HUES48 (cell line): Measurements from ENCODE around the gene RTTN.

Experiments
- H3K27ac ChIP-seq: one replicate; pipeline ENCODE4 v1.7.0; 2013; ENCODE audit warnings: low read depth, low read length, inconsistent platforms
- H3K27me3 ChIP-seq: 2 replicates; pipeline ENCODE4 v1.6.1; 2013; ENCODE audit warnings: mild to moderate bottlenecking, low read length; ENCODE audit not compliant: control insufficient read depth, insufficient read depth
- H3K36me3 ChIP-seq: 2 replicates; pipeline ENCODE4 v1.6.1; 2013; ENCODE audit warnings: low read length; ENCODE audit not compliant: control insufficient read depth, insufficient read depth
- H3K4me1 ChIP-seq: 2 replicates; pipeline ENCODE4 v1.6.1; 2013; ENCODE audit warnings: mild to moderate bottlenecking, low read length; ENCODE audit not compliant: control insufficient read depth, insufficient read depth
- H3K4me3 ChIP-seq: 2 replicates; pipeline ENCODE4 v1.5.1; 2013; ENCODE audit warnings: mild to moderate bottlenecking, low read depth, low read length
- H3K9ac ChIP-seq: 2 replicates; pipeline ENCODE4 v1.6.1; 2013; ENCODE audit warnings: mild to moderate bottlenecking, low read depth, low read length, moderate library complexity
- H3K9me3 ChIP-seq: 2 replicates; pipeline ENCODE4 v1.6.1; 2013; ENCODE audit warnings: low read length; ENCODE audit not compliant: control insufficient read depth, insufficient read depth

The RTTN gene

DNA sequence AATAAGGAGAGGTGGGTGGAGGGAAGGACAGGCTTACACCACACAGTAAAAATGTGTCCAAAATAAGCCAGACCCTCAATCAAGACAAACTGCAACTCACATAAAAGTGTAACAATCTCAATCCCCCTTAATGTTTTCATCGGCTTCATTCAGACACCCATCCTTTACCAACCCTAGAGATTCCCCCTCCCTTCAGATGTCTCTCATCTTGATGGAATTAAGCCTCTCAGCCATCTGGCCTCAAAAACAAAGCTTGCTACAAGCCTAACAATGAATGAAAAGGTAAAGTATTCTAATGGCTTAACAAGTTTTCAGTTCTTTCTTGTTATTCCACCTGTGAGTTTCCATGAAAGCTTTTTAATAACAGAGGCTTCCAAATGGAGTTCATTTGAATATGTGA, 5.2 kb downstream of the RTTN start:
- Histone ChIP-seq H3K27ac (no peak overlapping the region), H3K4me1 (peaks cover 8% of the 10 kb centered on the region; the same call in 1 of the 2 replicates), H3K9me3 (no peaks in the 10 kb centered on the region), H3K27me3 (no peaks in the 10 kb centered on the region), H3K4me3 (no peak overlapping the region), H3K36me3 (peaks cover 71% of the 10 kb centered on the region), H3K9ac (no peak overlapping the region)

- Histone ChIP-seq H3K9ac (no peak overlapping the region), H3K27ac (no peak overlapping the region), H3K4me1 (peaks cover 5% of the 10 kb centered on the region; the same call in 1 of the 2 replicates), H3K4me3 (no peak overlapping the region), H3K9me3 (no peaks in the 10 kb centered on the region), H3K27me3 (no peaks in the 10 kb centered on the region), H3K36me3 (peaks cover 79% of the 10 kb centered on the region)
Measured at GRCh38 chr18:70197844-70198243, 7.6 kb downstream of the RTTN start.

DNA sequence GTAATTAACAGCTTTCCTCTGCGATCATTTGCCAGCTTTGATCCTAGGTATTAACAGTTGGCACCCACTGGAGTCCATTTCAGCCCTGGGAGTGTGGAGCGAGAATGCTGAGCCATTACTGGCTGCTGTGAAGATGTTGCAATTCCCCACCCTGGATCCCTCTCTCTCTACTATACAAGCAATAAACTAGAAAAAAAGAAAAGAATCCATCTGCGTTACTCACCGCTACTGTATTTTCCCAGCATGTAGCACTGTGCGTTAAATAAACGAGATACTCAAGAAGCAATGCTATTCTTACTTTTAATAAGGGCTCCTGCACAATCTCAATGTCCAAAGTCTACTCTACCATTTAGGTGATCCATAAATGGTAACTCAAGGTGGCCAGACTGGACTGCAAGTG, 8.5 kb downstream of the RTTN start:
- Histone ChIP-seq H3K9ac (no peak overlapping the region), H3K36me3 (peaks cover 81% of the 10 kb centered on the region), H3K4me1 (peaks cover 5% of the 10 kb centered on the region; the same call in 1 of the 2 replicates), H3K9me3 (no peaks in the 10 kb centered on the region), H3K27me3 (no peaks in the 10 kb centered on the region), H3K27ac (no peak overlapping the region), H3K4me3 (no peak overlapping the region)

DNA sequence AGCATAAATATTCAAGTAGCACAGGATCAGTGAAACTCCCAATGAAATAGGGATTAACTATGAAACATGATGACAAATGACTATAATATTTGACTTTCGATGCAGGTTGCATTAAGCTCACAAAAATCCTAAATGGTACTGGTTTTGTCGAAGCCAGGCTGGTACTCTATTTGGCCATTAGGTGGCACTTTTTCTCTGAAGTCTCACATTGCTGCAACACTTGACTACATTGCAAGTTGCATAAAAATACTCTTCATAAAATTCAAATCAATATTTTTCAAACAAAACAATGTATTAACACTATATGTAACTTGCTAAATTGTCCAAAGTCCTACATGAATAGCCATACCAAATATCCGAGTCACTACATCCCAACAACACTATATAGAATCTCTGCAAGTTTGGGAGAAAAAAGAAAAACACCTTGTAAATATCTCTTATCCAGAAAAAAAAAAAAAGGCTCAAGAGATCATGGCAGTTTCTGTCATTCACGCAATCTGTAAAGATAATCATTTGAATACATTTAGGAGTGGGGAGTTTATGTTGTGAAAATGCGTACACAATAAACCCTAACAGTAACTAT, 9.5 kb downstream of the RTTN start:
- H3K27me3 ChIP-seq: no peaks in the 10 kb centered on the region
- no peak overlapping the region for H3K27ac ChIP-seq
- no peak overlapping the region for H3K9ac ChIP-seq
- peaks cover 86% of the 10 kb centered on the region for H3K36me3 ChIP-seq
- no peaks in the 10 kb centered on the region for H3K9me3 ChIP-seq
- H3K4me1 ChIP-seq: peaks cover 5% of the 10 kb centered on the region; the same call in 1 of the 2 replicates
- no peak overlapping the region for H3K4me3 ChIP-seq

GRCh38 chr18:70195014-70195614, 10.4 kb downstream of the RTTN start:
- Histone ChIP-seq H3K9ac (no peak overlapping the region), H3K4me1 (peaks cover 3% of the 10 kb centered on the region; the same call in 1 of the 2 replicates), H3K27ac (no peak overlapping the region), H3K4me3 (no peak overlapping the region), H3K9me3 (no peaks in the 10 kb centered on the region), H3K27me3 (no peaks in the 10 kb centered on the region), H3K36me3 (peaks cover 83% of the 10 kb centered on the region)

DNA sequence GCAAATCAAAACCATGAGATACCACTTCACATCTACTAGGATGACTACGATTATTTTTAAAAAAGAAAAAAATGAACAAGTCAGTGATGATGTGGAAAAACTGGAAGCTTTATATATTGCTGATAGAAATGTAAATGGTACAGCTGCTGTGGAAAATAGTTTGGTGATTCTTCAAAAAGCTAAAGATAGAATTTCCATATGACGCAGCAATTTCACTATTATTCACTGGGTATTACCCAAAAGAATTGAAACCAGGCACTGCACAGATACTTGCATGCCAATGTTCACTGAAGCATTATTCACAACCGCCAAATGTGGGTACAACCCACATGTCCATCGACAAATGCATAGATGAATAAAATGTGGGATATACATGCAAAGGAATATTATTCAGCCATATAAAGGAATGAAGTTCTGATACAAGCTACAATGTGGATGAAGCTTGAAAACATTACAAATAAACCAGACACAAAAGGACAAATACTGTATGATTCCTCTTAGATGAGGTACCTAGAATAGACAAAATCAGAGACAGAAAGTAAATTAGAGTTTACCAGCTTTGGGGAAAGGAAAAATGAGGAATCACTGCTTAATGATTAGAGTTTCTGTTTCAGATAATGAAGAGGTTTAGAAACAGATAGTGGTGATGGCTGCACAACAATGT, 11.1 kb downstream of the RTTN start:
- Histone ChIP-seq H3K4me3 (no peak overlapping the region), H3K27ac (no peak overlapping the region), H3K36me3 (peaks cover 83% of the 10 kb centered on the region), H3K9ac (no peak overlapping the region), H3K9me3 (no peaks in the 10 kb centered on the region), H3K27me3 (no peaks in the 10 kb centered on the region), H3K4me1 (no peaks in the 10 kb centered on the region)

DNA sequence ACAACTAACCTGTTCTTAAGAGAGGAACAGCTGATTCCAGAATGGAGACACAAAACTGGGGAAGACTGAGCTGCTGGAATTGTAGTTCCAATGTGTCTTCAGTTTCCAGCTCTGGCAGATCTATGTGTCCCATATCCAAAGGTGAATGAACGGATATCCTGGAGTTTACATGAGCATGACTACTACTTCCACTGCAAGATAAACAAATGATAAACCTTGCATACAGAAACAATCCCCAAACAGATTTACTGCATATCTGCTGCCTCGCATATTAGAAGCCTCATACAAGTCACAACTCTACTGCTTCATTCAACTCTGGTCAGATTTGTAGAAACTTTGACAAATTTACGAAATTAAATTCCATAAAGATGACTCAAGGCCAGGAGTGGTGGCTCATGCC, 15.0 kb downstream of the RTTN start:
- H3K9ac ChIP-seq: no peak overlapping the region
- H3K36me3 ChIP-seq: peaks cover 69% of the 10 kb centered on the region
- no peaks in the 10 kb centered on the region for H3K9me3 ChIP-seq
- H3K27ac ChIP-seq: no peak overlapping the region
- no peaks in the 10 kb centered on the region for H3K27me3 ChIP-seq
- no peaks in the 10 kb centered on the region for H3K4me1 ChIP-seq
- no peak overlapping the region for H3K4me3 ChIP-seq

DNA sequence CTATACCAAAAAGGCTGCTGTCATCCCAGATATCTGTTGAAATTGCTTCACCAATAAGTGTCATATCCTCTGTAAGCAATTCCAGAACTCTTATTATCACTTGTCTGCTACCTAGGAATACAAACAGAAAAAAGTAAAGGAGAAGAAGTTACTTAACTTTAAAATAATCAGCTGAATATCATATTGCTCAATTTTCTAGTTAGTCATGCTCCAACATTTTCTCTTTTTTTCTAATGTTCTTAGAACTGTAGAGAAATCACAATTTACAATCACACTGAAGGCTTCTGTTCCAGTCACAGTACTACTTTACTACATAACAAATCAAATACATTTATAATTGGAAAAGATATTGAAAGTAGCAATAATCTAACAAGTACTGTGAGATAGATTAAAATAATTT, 17.4 kb downstream of the RTTN start:
- peaks cover 60% of the 10 kb centered on the region for H3K36me3 ChIP-seq
- H3K27me3 ChIP-seq: no peaks in the 10 kb centered on the region
- H3K9ac ChIP-seq: no peak overlapping the region
- no peaks in the 10 kb centered on the region for H3K4me1 ChIP-seq
- H3K9me3 ChIP-seq: no peaks in the 10 kb centered on the region
- H3K27ac ChIP-seq: no peak overlapping the region
- no peak overlapping the region for H3K4me3 ChIP-seq

- Histone ChIP-seq H3K36me3 (peaks cover 37% of the 10 kb centered on the region), H3K27me3 (no peaks in the 10 kb centered on the region), H3K27ac (no peak overlapping the region), H3K4me3 (no peak overlapping the region), H3K4me1 (no peaks in the 10 kb centered on the region), H3K9ac (no peak overlapping the region), H3K9me3 (no peaks in the 10 kb centered on the region)
Measured at GRCh38 chr18:70183441-70183840, 22.0 kb downstream of the RTTN start.

DNA sequence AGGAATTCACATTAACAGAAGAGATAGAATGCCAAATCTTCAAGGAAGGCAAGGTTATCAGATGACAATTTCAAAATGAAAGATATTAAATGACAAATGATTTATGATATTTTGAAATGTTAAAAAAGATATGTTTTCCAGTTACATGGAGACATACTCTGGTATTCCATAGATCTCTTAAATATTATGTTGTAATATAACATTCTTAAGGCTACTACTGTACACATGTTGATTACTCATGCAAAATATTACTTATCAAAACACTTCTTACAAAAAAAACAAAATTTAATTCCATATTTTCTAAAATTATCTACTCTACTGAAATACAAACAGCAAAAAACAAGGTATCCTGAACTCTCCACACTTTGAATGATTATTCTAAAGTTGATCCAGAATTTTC, 22.9 kb downstream of the RTTN start:
- no peak overlapping the region for H3K27ac ChIP-seq
- H3K9me3 ChIP-seq: no peaks in the 10 kb centered on the region
- H3K36me3 ChIP-seq: peaks cover 30% of the 10 kb centered on the region
- H3K9ac ChIP-seq: no peak overlapping the region
- no peaks in the 10 kb centered on the region for H3K27me3 ChIP-seq
- no peak overlapping the region for H3K4me3 ChIP-seq
- no peaks in the 10 kb centered on the region for H3K4me1 ChIP-seq

GRCh38 chr18:70181725-70182124, 23.8 kb downstream of the RTTN start:
- no peak overlapping the region for H3K9ac ChIP-seq
- H3K27ac ChIP-seq: no peak overlapping the region
- H3K36me3 ChIP-seq: peaks cover 22% of the 10 kb centered on the region
- H3K4me1 ChIP-seq: no peaks in the 10 kb centered on the region
- H3K27me3 ChIP-seq: no peaks in the 10 kb centered on the region
- no peaks in the 10 kb centered on the region for H3K9me3 ChIP-seq
- H3K4me3 ChIP-seq: no peak overlapping the region
